H9 (cell line): ENCODE measurements around the gene IFT80. TPM values are rescaled to one million over a fixed set of nuclear protein-coding genes. Genes with fewer than 3 reads are reported as not detected.

Experiments used
- DNase-seq: peaks from one replicate; pipeline ENCODE4 v3.0.0-alpha.2; 2017
- H2AFZ ChIP-seq: one replicate; pipeline ENCODE4 v1.6.1; 2013; ENCODE audit warnings: mild to moderate bottlenecking, low read length, control low read depth, moderate library complexity
- H2AK5ac ChIP-seq: 2 replicates; pipeline ENCODE4 v1.6.1; 2013; ENCODE audit warnings: low read length, control low read depth, mixed read lengths; ENCODE audit not compliant: insufficient read length
- H2BK120ac ChIP-seq: one replicate; pipeline ENCODE4 v1.6.1; 2013; ENCODE audit warnings: low read depth, mild to moderate bottlenecking, low read length, control low read depth, inconsistent platforms; ENCODE audit not compliant: poor library complexity, severe bottlenecking
- H2BK12ac ChIP-seq: 2 replicates; pipeline ENCODE4 v1.6.1; 2013; ENCODE audit warnings: low read length, control low read depth, mixed read lengths, low read depth; ENCODE audit not compliant: insufficient read length
- H2BK15ac ChIP-seq: 2 replicates; pipeline ENCODE4 v1.6.1; 2013; ENCODE audit warnings: low read depth, low read length, control low read depth
- H2BK20ac ChIP-seq: one replicate; pipeline ENCODE4 v1.6.1; 2013; ENCODE audit warnings: low read depth, mild to moderate bottlenecking, low read length, control low read depth, inconsistent platforms; ENCODE audit not compliant: poor library complexity, severe bottlenecking
- H2BK5ac ChIP-seq: 2 replicates; pipeline ENCODE4 v1.6.1; 2013; ENCODE audit warnings: low read length, control low read depth, mixed read lengths; ENCODE audit not compliant: insufficient read length
- H3K14ac ChIP-seq: 2 replicates; pipeline ENCODE4 v1.6.1; 2013; ENCODE audit warnings: low read length, control low read depth; ENCODE audit not compliant: insufficient read depth
- H3K18ac ChIP-seq: 2 replicates; pipeline ENCODE4 v1.6.1; 2013; ENCODE audit warnings: low read depth, mild to moderate bottlenecking, mixed read lengths, low read length, control low read depth; ENCODE audit not compliant: insufficient read length
- H3K23ac ChIP-seq: 2 replicates; pipeline ENCODE4 v1.6.1; 2013; ENCODE audit warnings: low read length, control low read depth, mixed read lengths, low read depth; ENCODE audit not compliant: insufficient read length
- H3K23me2 ChIP-seq: 2 replicates; pipeline ENCODE4 v1.6.1; 2013; ENCODE audit warnings: low read depth, mild to moderate bottlenecking, mixed read lengths, low read length, control low read depth; ENCODE audit not compliant: insufficient read length, poor library complexity, severe bottlenecking
- H3K27ac ChIP-seq: 2 replicates; pipeline ENCODE4 v1.5.1; 2013; ENCODE audit warnings: low read length, control low read depth, mixed read lengths, low read depth; ENCODE audit not compliant: insufficient read length
- H3K27me3 ChIP-seq: 2 replicates; pipeline ENCODE4 v1.6.1; 2013; ENCODE audit warnings: low read length, control low read depth, inconsistent platforms; ENCODE audit not compliant: insufficient read depth
- H3K4ac ChIP-seq: 2 replicates; pipeline ENCODE4 v1.6.1; 2013; ENCODE audit warnings: low read depth, mild to moderate bottlenecking, control low read depth, inconsistent platforms, low read length, moderate library complexity
- H3K4me1 ChIP-seq: 2 replicates; pipeline ENCODE4 v1.6.1; 2013; ENCODE audit warnings: low read length, control low read depth, inconsistent platforms; ENCODE audit not compliant: insufficient read depth
- H3K4me2 ChIP-seq: 2 replicates; pipeline ENCODE4 v1.6.1; 2013; ENCODE audit warnings: low read length, control low read depth, mixed read lengths; ENCODE audit not compliant: insufficient read length, insufficient read depth
- H3K56ac ChIP-seq: 2 replicates; pipeline ENCODE4 v1.6.1; 2013; ENCODE audit warnings: low read depth, mild to moderate bottlenecking, mixed read lengths, low read length, control low read depth; ENCODE audit not compliant: insufficient read length
- H3K79me1 ChIP-seq: 2 replicates; pipeline ENCODE4 v1.6.1; 2013; ENCODE audit warnings: low read depth, mild to moderate bottlenecking, moderate library complexity, low read length, control low read depth, inconsistent platforms; ENCODE audit not compliant: insufficient read depth, poor library complexity, severe bottlenecking
- H3K79me2 ChIP-seq: 2 replicates; pipeline ENCODE4 v1.6.1; 2013; ENCODE audit warnings: low read length, control low read depth, inconsistent platforms; ENCODE audit not compliant: insufficient read depth
- H3K9ac ChIP-seq: 2 replicates; pipeline ENCODE4 v1.6.1; 2013; ENCODE audit warnings: low read length, control low read depth, mixed read lengths; ENCODE audit not compliant: insufficient read length; ENCODE audit errors: extremely low read depth
- H3K9me3 ChIP-seq: one replicate; pipeline ENCODE4 v1.6.1; 2013; ENCODE audit warnings: low read depth, low read length, inconsistent platforms; ENCODE audit not compliant: control insufficient read depth
- H3T11ph ChIP-seq: one replicate; pipeline ENCODE4 v1.6.1; 2013; ENCODE audit warnings: mild to moderate bottlenecking, low read length, control low read depth, inconsistent platforms
- H4K20me1 ChIP-seq: one replicate; pipeline ENCODE4 v1.6.1; 2013; ENCODE audit not compliant: control insufficient read depth, insufficient read length, insufficient read depth
- H4K5ac ChIP-seq: 2 replicates; pipeline ENCODE4 v1.6.1; 2013; ENCODE audit warnings: low read depth, mild to moderate bottlenecking, mixed read lengths, low read length, control low read depth; ENCODE audit not compliant: insufficient read length
- H4K8ac ChIP-seq: replicated peaks from 2 replicates; pipeline ENCODE4 v1.6.1; 2013; ENCODE audit warnings: low read length, control low read depth, mixed read lengths, low read depth; ENCODE audit not compliant: insufficient read length
- H4K91ac ChIP-seq: 2 replicates; pipeline ENCODE4 v1.6.1; 2013; ENCODE audit warnings: low read depth, mild to moderate bottlenecking, moderate library complexity, mixed read lengths, low read length, control low read depth; ENCODE audit not compliant: insufficient read length
- H3K27ac Mint-ChIP-seq, 3 experiments: 2 replicates in 2 of 3; 3 replicates in 1 of 3; pipeline ENCODE4 v1.8.0; 2020 to 2021; ENCODE audit warnings: mixed read lengths in 3 of 3, mild to moderate bottlenecking in 1 of 3, moderate library complexity in 1 of 3
- H3K27me3 Mint-ChIP-seq: 2 replicates; pipeline ENCODE4 v1.8.0; 2021; ENCODE audit warnings: low read depth, mild to moderate bottlenecking, moderate library complexity, mixed read lengths
- H3K36me3 Mint-ChIP-seq, 3 experiments: 2 replicates in 2 of 3; 3 replicates in 1 of 3; pipeline ENCODE4 v1.8.0; 2020 to 2021; ENCODE audit warnings: low read depth in 3 of 3, mixed read lengths in 3 of 3; ENCODE audit not compliant: insufficient read depth in 1 of 3
- H3K4me1 Mint-ChIP-seq, 2 experiments: 2 replicates each; pipeline ENCODE4 v1.8.0; 2020; ENCODE audit warnings: mixed read lengths in 2 of 2
- H3K4me3 Mint-ChIP-seq, 2 experiments: 2 replicates in 1 of 2; 3 replicates in 1 of 2; pipeline ENCODE4 v1.8.0; 2020 to 2021; ENCODE audit warnings: mild to moderate bottlenecking in 2 of 2, mixed read lengths in 2 of 2, moderate library complexity in 1 of 2
- H3K9me3 Mint-ChIP-seq, 2 experiments: 2 replicates in 1 of 2; 3 replicates in 1 of 2; pipeline ENCODE4 v1.8.0; 2020; ENCODE audit warnings: mild to moderate bottlenecking in 2 of 2, mixed read lengths in 2 of 2, moderate library complexity in 1 of 2
- CTCF ChIP-seq: fragments of 200-600 bp; sonication (generic); conservative IDR thresholded peaks from 3 replicates; pipeline ENCODE4 v1.8.0; 2021; ENCODE audit warnings: antibody characterized with exemption, mild to moderate bottlenecking
- WGBS: extraction: QIAGEN DNeasy Blood & Tissue Kit; methylation state at CpG from one replicate; pipeline ENCODE4 v1.1.7; 2013; ENCODE audit warnings: missing lambda C conversion rate, low lambda C conversion rate, mixed read lengths; ENCODE audit not compliant: insufficient read length; ENCODE audit errors: extremely low coverage; 5-methylcytosine and 5-hydroxymethylcytosine counted together
- total RNA-seq: library from RNA; stranded (reverse); gene quantifications from 2 replicates; pipeline ENCODE4 v1.2.1, GENCODE V29; 2021

IFT80 gene
- total RNA-seq, 1 experiment from 2014 or later: 29.0 TPM

DNA sequence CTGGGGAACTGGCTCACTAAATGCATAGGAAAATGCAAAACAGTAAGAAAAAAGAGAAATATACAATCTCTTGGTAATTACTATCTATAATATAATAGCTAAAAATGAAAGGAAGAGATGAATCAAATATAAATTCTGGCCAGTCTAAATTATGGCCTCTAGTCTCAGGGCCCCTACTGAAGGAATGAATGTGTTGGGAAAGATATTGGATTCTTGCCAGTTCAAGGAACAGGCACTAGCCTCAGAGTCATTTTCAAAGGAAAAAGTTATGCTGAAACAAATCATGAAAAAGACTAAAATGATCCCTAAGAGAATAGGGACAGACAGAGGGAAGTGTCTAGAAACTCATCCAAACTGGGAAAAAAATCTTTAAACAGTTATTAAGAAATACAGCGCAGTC lies 111.4 kb downstream of the IFT80 start:
- Histone ChIP-seq H2BK20ac (no peak overlapping the region), H3K23ac (no peak overlapping the region), H4K20me1 (no peaks in the 10 kb centered on the region), H3K14ac (no peak overlapping the region), H3K27me3 (no peaks in the 10 kb centered on the region), H3K9me3 (no peaks in the 10 kb centered on the region), H3K56ac (no peak overlapping the region), H2BK5ac (no peak overlapping the region), H3K4ac (no peak overlapping the region), H2BK12ac (no peak overlapping the region), H2AK5ac (no peak overlapping the region), H3K79me1 (no peaks in the 10 kb centered on the region), H3K18ac (no peak overlapping the region), H3K23me2 (no peaks in the 10 kb centered on the region), H3K79me2 (no peaks in the 10 kb centered on the region), H3K4me2 (no peak overlapping the region), H2AFZ (no peak overlapping the region), H4K5ac (no peak overlapping the region), H2BK120ac (no peak overlapping the region), H3K9ac (no peak overlapping the region), H3T11ph (no peak overlapping the region), H3K4me1 (no peaks in the 10 kb centered on the region), H3K27ac (no peak overlapping the region), H4K91ac (no peak overlapping the region), H4K8ac (no peak overlapping the region), H2BK15ac (no peak overlapping the region)
- peaks cover 0 to 5% (median 0%) of the 10 kb centered on the region in 3 experiments; a peak in 3 of 7 replicates for H3K36me3 Mint-ChIP-seq
- no peak for DNase-seq
- TF ChIP-seq CTCF: no peak
- H3K9me3 Mint-ChIP-seq: no peaks in the 10 kb centered on the region
- H3K4me1 Mint-ChIP-seq: no peaks in the 10 kb centered on the region
- no CpG with 5 or more reads among the region's 1 CpG for WGBS
- H3K27me3 Mint-ChIP-seq: no peaks in the 10 kb centered on the region
- H3K4me3 Mint-ChIP-seq: no peak overlapping the region
- H3K27ac Mint-ChIP-seq: no peak overlapping the region
